PFSK-1 (cell line): ENCODE data around the gene GOLGA2.

Experiments used
- FOXP2 ChIP-seq: optimal IDR thresholded peaks from 2 replicates; pipeline ENCODE3; 2011; ENCODE audit warnings: borderline replicate concordance, control low read depth, inconsistent platforms; ENCODE audit not compliant: insufficient read depth; ENCODE audit errors: extremely low read length, extremely low read depth
- POLR2AphosphoS5 ChIP-seq: IDR thresholded peaks from 2 replicates; pipeline ENCODE4 v1.6.1; 2012; ENCODE audit warnings: low read depth, mild to moderate bottlenecking, control low read depth, low read length, moderate library complexity
- SIN3A ChIP-seq: IDR thresholded peaks from 2 replicates; pipeline ENCODE4 v1.6.1; 2012; ENCODE audit warnings: mild to moderate bottlenecking, low read length, moderate library complexity, borderline replicate concordance; ENCODE audit not compliant: insufficient read depth
- TAF1 ChIP-seq: IDR thresholded peaks from 2 replicates; pipeline ENCODE4 v1.6.1; 2012; ENCODE audit warnings: low read length, control low read depth, borderline replicate concordance; ENCODE audit not compliant: insufficient read depth
- TF ChIP-seq, protein P1 (sequence below), 2 experiments: IDR thresholded peaks; 2 replicates each; pipeline versions ENCODE4 v1.6.1 to v1.8.0; 2011 to 2012; ENCODE audit warnings: low read depth in 2 of 2, low read length in 2 of 2, control low read depth in 1 of 2, inconsistent platforms in 1 of 2, mild to moderate bottlenecking in 1 of 2, moderate library complexity in 1 of 2; ENCODE audit not compliant: insufficient read depth in 1 of 2

Gene GOLGA2

DNA sequence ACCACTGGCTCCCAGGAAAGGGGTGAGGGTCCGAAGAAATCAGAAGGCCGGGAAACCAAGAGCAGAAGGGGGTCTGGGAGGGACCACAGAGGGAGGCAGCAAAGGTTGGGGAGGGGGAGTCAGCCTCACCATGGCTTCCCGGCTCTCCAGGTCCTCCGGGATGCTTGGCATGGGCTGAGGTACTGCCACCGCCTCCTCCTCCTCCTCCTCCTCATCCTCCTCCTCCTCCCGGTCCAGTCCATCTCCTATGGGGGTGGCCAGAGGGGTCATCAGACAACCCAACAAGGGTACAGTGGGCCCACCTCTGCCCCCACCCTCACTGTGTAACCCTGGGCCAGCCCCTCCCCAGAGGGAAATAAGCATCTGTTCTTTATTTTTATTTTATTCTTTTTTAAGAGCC lies 17.5 kb downstream of the GOLGA2 start:
- TF ChIP-seq FOXP2: no peak
- no peak for TF ChIP-seq SIN3A
- no peak for TF ChIP-seq TAF1

DNA sequence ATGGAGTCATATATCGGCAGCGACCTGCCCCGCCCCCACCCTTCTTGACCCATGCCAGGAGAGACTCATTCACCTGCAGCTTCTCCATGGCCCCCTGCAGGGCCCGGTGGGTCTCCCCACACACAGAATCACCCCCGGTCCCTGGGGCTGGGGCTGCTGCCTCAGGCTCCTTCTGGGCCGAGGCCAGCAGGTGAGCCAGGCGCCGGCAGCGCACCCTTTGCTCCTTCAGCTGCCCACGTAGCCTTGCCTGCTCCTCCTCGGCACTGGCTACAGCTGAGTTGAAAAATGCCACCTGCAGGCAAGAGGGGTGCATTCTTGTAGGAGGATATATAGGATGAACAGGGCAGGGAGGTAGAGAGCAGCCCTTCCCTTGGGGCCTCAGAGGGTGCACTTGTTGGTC lies 17.9 kb downstream of the GOLGA2 start:
- TF ChIP-seq FOXP2: no peak
- TF ChIP-seq POLR2AphosphoS5: no peak
- TF ChIP-seq SIN3A: no peak
- TF ChIP-seq TAF1: no peak
- TF ChIP-seq, protein P1, sequence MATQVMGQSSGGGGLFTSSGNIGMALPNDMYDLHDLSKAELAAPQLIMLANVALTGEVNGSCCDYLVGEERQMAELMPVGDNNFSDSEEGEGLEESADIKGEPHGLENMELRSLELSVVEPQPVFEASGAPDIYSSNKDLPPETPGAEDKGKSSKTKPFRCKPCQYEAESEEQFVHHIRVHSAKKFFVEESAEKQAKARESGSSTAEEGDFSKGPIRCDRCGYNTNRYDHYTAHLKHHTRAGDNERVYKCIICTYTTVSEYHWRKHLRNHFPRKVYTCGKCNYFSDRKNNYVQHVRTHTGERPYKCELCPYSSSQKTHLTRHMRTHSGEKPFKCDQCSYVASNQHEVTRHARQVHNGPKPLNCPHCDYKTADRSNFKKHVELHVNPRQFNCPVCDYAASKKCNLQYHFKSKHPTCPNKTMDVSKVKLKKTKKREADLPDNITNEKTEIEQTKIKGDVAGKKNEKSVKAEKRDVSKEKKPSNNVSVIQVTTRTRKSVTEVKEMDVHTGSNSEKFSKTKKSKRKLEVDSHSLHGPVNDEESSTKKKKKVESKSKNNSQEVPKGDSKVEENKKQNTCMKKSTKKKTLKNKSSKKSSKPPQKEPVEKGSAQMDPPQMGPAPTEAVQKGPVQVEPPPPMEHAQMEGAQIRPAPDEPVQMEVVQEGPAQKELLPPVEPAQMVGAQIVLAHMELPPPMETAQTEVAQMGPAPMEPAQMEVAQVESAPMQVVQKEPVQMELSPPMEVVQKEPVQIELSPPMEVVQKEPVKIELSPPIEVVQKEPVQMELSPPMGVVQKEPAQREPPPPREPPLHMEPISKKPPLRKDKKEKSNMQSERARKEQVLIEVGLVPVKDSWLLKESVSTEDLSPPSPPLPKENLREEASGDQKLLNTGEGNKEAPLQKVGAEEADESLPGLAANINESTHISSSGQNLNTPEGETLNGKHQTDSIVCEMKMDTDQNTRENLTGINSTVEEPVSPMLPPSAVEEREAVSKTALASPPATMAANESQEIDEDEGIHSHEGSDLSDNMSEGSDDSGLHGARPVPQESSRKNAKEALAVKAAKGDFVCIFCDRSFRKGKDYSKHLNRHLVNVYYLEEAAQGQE (IDR thresholded peaks at IDR 0.05; ENCODE audit: insufficient read depth in 1 of 2, low read depth in 2 of 2, low read length in 2 of 2): no peak

DNA sequence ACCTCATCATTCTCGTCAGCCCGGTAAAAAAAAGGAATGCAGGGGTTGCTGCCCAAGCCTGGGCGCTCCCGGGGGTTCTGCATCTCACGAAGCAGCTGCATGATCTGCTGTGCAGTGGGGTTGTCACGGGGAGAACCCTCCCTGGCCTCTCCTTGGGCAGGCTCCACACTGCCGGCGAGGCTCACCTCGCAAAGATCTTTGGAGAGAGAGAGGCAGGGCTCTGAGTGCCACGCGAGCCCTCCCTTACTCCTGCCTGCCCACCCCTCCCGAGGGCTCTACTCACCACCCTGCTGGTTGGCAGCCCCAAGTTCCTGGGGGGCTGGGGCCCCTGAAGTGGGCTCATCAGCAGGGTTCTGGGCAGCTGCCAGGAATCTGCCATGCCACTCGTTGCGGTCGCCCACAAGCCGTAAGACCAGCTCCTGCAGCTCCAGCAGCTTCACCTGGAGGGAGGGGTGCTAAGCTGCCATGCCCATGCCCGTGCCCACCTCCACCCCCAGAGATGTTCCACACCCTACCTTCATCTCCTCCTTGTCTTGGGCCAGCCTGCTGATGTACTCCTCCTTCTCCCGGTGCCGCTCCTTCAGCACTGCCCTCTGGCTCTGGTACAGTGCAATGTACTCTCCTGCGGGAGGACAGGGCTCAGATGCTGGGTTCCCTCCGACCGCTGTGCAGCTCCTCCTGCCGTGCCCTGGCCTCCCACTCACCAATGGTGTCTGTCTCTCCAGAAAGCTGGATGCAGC lies 18.6 kb downstream of the GOLGA2 start:
- TF ChIP-seq TAF1 (no peak), FOXP2 (no peak), SIN3A (no peak), POLR2AphosphoS5 (no peak)
- TF ChIP-seq, protein P1 (IDR thresholded peaks at IDR 0.05; ENCODE audit: insufficient read depth in 1 of 2, low read depth in 2 of 2, low read length in 2 of 2): no peak

DNA sequence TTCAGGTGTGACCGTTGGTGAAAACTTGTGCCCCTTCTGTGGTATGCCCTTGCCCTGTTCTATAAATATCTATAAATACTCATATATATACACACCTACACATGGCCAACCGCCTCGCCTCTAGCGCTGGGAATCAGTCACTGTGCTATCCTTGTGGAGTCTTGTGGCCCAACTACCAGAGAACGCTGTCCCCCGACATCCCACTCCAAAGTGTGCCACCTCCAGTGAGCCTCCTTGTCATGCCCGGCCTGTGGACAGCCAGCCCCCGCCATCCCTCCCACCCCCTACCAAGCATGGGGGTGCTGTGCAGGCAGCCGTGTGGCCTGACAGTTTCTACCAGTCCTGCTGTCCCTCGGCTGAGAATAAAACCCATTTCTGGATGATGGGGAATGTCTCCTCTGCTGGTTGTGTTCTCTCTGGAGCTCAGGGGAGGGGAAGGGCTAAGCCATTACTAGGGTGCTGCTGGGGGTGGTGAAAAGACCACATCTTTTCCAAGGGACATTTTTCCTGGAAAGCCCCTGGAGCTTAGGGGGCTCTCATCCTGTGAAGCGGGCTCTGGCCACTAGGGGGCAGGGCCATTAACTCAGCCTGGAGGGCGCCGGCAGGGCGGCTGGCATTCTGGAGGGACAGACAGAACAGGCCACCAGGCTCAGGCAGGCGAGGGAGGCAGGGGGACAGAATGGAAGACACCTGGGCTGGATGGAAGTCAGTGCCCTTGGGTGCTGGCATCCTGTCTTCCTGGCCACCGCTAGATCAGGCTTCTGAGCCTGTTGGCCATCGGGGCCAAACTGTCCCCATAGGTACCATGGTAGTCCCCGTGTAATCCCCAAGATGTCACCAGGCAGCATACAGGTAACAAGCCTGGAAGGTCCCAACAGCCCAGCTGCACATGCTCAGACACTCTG lies 20.7 kb downstream of the GOLGA2 start:
- TF ChIP-seq TAF1 (no peak), FOXP2 (no peak), SIN3A (no peak), POLR2AphosphoS5 (no peak)
- TF ChIP-seq, protein P1 (IDR thresholded peaks at IDR 0.05; ENCODE audit: insufficient read depth in 1 of 2, low read depth in 2 of 2, low read length in 2 of 2): no peak

DNA sequence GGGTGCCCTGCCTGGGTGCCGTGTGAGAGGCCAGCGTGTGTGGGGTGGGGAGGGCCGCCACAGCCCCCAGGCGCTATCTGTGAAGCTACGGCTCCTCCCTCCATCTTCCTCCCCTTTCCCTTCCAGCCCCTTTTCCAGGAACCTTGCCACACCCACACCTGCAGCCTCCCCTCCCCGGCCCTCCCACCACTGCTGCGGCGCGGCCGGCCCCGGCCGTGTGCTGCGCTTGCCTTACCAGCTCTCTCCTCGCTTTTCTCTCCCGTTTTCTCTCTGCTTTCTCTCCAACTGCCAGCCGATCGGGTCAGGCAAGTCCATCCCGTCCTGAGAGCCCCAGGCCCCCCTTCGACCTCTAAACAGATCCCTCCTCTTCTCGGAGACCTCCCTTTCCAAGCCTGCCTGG lies 21.4 kb downstream of the GOLGA2 start:
- TF ChIP-seq TAF1: no peak
- no peak for TF ChIP-seq SIN3A
- TF ChIP-seq, protein P1 (IDR thresholded peaks at IDR 0.05; ENCODE audit: insufficient read depth in 1 of 2, low read depth in 2 of 2, low read length in 2 of 2): no peak
- TF ChIP-seq FOXP2: no peak
- TF ChIP-seq POLR2AphosphoS5: no peak
